NT2/D1 (cell line): ENCODE measurements around the gene PGGHG.

ENCODE experiments used
- YY1 ChIP-seq: IDR thresholded peaks from 2 replicates; pipeline ENCODE4 v1.6.1; 2011; ENCODE audit not compliant: insufficient read length, insufficient read depth
- ZNF274 ChIP-seq: IDR thresholded peaks from 2 replicates; pipeline ENCODE4 v1.6.1; 2011; ENCODE audit warnings: mild to moderate bottlenecking, low read depth, low read length

- TF ChIP-seq ZNF274 (no peak), YY1 (no peak)
Measured at GRCh38 chr11:315516-315994, 26.6 kb downstream of the PGGHG start.
